Neuronal stem cell (in vitro differentiated cells): Measurements from ENCODE around the gene HNRNPK.

Source experiments
- DNase-seq: peaks from one replicate; pipeline ENCODE4 v3.0.0-alpha.2; 2013; ENCODE audit warnings: low spot score
- H2AFZ ChIP-seq: one replicate; pipeline ENCODE4 v1.6.1; 2013; ENCODE audit warnings: mild to moderate bottlenecking, low read length, inconsistent platforms
- H2AK5ac ChIP-seq: 2 replicates; pipeline ENCODE4 v1.6.1; 2013; ENCODE audit warnings: low read depth, mild to moderate bottlenecking, inconsistent platforms, low read length, moderate library complexity, mixed read lengths
- H2BK120ac ChIP-seq: 2 replicates; pipeline ENCODE4 v1.6.1; 2013; ENCODE audit warnings: low read depth, mild to moderate bottlenecking, inconsistent platforms, low read length, moderate library complexity, mixed read lengths
- H2BK12ac ChIP-seq: one replicate; pipeline ENCODE4 v1.6.1; 2013; ENCODE audit warnings: low read length, inconsistent platforms
- H2BK15ac ChIP-seq: 2 replicates; pipeline ENCODE4 v1.6.1; 2013; ENCODE audit warnings: mild to moderate bottlenecking, low read length, inconsistent platforms, mixed read lengths
- H2BK5ac ChIP-seq: one replicate; pipeline ENCODE4 v1.6.1; 2013; ENCODE audit warnings: inconsistent platforms, mild to moderate bottlenecking, low read length, moderate library complexity
- H3K14ac ChIP-seq: one replicate; pipeline ENCODE4 v1.6.1; 2013; ENCODE audit warnings: low read length, inconsistent platforms
- H3K18ac ChIP-seq: 2 replicates; pipeline ENCODE4 v1.6.1; 2013; ENCODE audit warnings: low read length, inconsistent platforms
- H3K23ac ChIP-seq: 2 replicates; pipeline ENCODE4 v1.6.1; 2013; ENCODE audit warnings: low read depth, mild to moderate bottlenecking, mixed read lengths, low read length, inconsistent platforms; ENCODE audit not compliant: poor library complexity
- H3K27ac ChIP-seq: replicated peaks from 3 replicates; pipeline ENCODE4 v1.5.1; 2013; ENCODE audit warnings: low read length, inconsistent platforms
- H3K27me3 ChIP-seq, 3 experiments: 2 replicates each; pipeline ENCODE4 v1.6.1; 2013; ENCODE audit warnings: low read length in 3 of 3, mild to moderate bottlenecking in 2 of 3, inconsistent platforms in 1 of 3, low read depth in 1 of 3, mixed read lengths in 1 of 3, moderate library complexity in 1 of 3; ENCODE audit not compliant: control insufficient read depth in 3 of 3, insufficient read depth in 3 of 3
- H3K36me3 ChIP-seq, 2 donors: replicated peaks in 1 of 2; 2 replicates each; pipeline ENCODE4 v1.6.1; 2013; ENCODE audit warnings: low read length in 2 of 2; ENCODE audit not compliant: control insufficient read depth in 2 of 2, insufficient read depth in 2 of 2
- H3K4ac ChIP-seq: 2 replicates; pipeline ENCODE4 v1.6.1; 2013; ENCODE audit warnings: inconsistent platforms, mild to moderate bottlenecking, low read length, moderate library complexity
- H3K4me1 ChIP-seq, 2 donors: 1 replicate in 1 of 2; 2 replicates in 1 of 2; pipeline ENCODE4 v1.6.1; 2013; ENCODE audit warnings: low read length in 2 of 2, low read depth in 1 of 2; ENCODE audit not compliant: control insufficient read depth in 2 of 2, insufficient read depth in 1 of 2
- H3K4me2 ChIP-seq: one replicate; pipeline ENCODE4 v1.6.1; 2013; ENCODE audit warnings: mild to moderate bottlenecking, low read length, inconsistent platforms; ENCODE audit not compliant: insufficient read depth, poor library complexity, severe bottlenecking
- H3K4me3 ChIP-seq, 2 donors: 2 replicates each; pipeline ENCODE4 v1.5.1; 2013; ENCODE audit warnings: low read length in 2 of 2, mild to moderate bottlenecking in 2 of 2, inconsistent platforms in 1 of 2, moderate library complexity in 1 of 2
- H3K79me1 ChIP-seq: one replicate; pipeline ENCODE4 v1.6.1; 2013; ENCODE audit warnings: low read depth, mild to moderate bottlenecking, inconsistent platforms, low read length, moderate library complexity
- H3K9ac ChIP-seq: one replicate; pipeline ENCODE4 v1.6.1; 2013; ENCODE audit warnings: mild to moderate bottlenecking, low read depth, low read length, inconsistent platforms; ENCODE audit not compliant: poor library complexity
- H3K9me3 ChIP-seq, 2 donors: replicated peaks in 1 of 2; 2 replicates each; pipeline versions ENCODE3 to v1.6.1; 2013; ENCODE audit warnings: low read length in 2 of 2, mild to moderate bottlenecking in 2 of 2, inconsistent platforms in 1 of 2, low read depth in 1 of 2, mixed read lengths in 1 of 2, moderate library complexity in 1 of 2; ENCODE audit not compliant: control insufficient read depth in 2 of 2, insufficient read depth in 1 of 2
- H4K8ac ChIP-seq: one replicate; pipeline ENCODE4 v1.6.1; 2013; ENCODE audit warnings: low read depth, mild to moderate bottlenecking, inconsistent platforms, low read length, moderate library complexity
- H4K91ac ChIP-seq: one replicate; pipeline ENCODE4 v1.6.1; 2013; ENCODE audit warnings: low read length, low read depth, mild to moderate bottlenecking, inconsistent platforms; ENCODE audit not compliant: poor library complexity
- WGBS, 2 donors: extraction: QIAGEN DNeasy Blood & Tissue Kit; methylation state at CpG; one replicate each; pipeline ENCODE4 v1.1.7; 2013; ENCODE audit warnings: missing lambda C conversion rate in 2 of 2, mixed read lengths in 1 of 2; ENCODE audit not compliant: insufficient read length in 2 of 2, insufficient replicate concordance in 1 of 2; ENCODE audit errors: extremely low coverage in 2 of 2; 5-methylcytosine and 5-hydroxymethylcytosine counted together

Gene HNRNPK

DNA sequence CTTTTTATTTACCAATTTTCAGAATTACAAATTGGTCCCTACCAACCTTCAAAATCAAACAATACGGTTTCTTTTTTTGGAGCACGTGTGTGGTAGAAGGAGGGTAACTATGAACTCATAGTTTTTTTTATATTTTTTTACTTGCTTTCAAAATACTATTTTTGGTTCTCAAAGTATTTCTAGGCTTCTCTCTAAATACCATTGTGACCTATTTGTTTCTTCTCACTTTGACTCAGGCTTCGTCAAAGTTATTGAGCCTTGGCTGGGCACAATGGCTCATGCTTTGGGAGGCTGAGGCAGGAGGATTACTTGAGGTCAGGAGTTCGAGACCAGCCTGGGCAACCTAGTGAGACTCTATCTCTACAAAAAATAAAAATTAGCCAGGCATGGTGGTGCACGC, 47.2 kb downstream of the HNRNPK start:
- H2BK120ac ChIP-seq: no peak overlapping the region
- no peak overlapping the region for H4K8ac ChIP-seq
- no peaks in the 10 kb centered on the region for H3K36me3 ChIP-seq
- no peak overlapping the region for H2BK15ac ChIP-seq
- no peak overlapping the region for H2BK5ac ChIP-seq
- H4K91ac ChIP-seq: no peak overlapping the region
- H2AK5ac ChIP-seq: no peak overlapping the region
- no peak overlapping the region for H3K4me2 ChIP-seq
- no peak overlapping the region for H3K9ac ChIP-seq
- no peak overlapping the region for H3K14ac ChIP-seq
- no peaks in the 10 kb centered on the region for H3K9me3 ChIP-seq
- no peak for DNase-seq
- no CpG with 5 or more reads among the region's 5 CpGs for WGBS, 2 donors
- no peaks in the 10 kb centered on the region for H3K27me3 ChIP-seq
- H3K27ac ChIP-seq: no peak overlapping the region
- H3K4me3 ChIP-seq: no peak overlapping the region
- H2BK12ac ChIP-seq: no peak overlapping the region
- no peak overlapping the region for H2AFZ ChIP-seq
- H3K18ac ChIP-seq: no peak overlapping the region
- no peaks in the 10 kb centered on the region for H3K79me1 ChIP-seq
- no peak overlapping the region for H3K23ac ChIP-seq
- H3K4ac ChIP-seq: no peak overlapping the region
- H3K4me1 ChIP-seq: peaks cover 2 to 7% of the 10 kb centered on the region in 2 donors

- no peak overlapping the region for H3K4me3 ChIP-seq
- H3K36me3 ChIP-seq: no peaks in the 10 kb centered on the region
- no peak overlapping the region for H4K8ac ChIP-seq
- H3K4me2 ChIP-seq: no peak overlapping the region
- H3K18ac ChIP-seq: no peak overlapping the region
- no peak overlapping the region for H2BK120ac ChIP-seq
- H3K27me3 ChIP-seq: no peaks in the 10 kb centered on the region
- H3K4me1 ChIP-seq: peaks cover 2 to 7% of the 10 kb centered on the region in 2 donors
- no peak overlapping the region for H3K27ac ChIP-seq
- H3K14ac ChIP-seq: no peak overlapping the region
- no peak overlapping the region for H4K91ac ChIP-seq
- no peak overlapping the region for H2AK5ac ChIP-seq
- no peak overlapping the region for H2BK12ac ChIP-seq
- no CpG with 5 or more reads among the region's 2 CpGs for WGBS, 2 donors
- no peak overlapping the region for H2AFZ ChIP-seq
- no peak overlapping the region for H3K9ac ChIP-seq
- H3K79me1 ChIP-seq: no peaks in the 10 kb centered on the region
- H2BK15ac ChIP-seq: no peak overlapping the region
- no peak overlapping the region for H2BK5ac ChIP-seq
- H3K9me3 ChIP-seq: no peaks in the 10 kb centered on the region
- DNase-seq: no peak
- no peak overlapping the region for H3K4ac ChIP-seq
- no peak overlapping the region for H3K23ac ChIP-seq
Observed at GRCh38 chr9:83932011-83932410, 48.0 kb downstream of the HNRNPK start.

DNA sequence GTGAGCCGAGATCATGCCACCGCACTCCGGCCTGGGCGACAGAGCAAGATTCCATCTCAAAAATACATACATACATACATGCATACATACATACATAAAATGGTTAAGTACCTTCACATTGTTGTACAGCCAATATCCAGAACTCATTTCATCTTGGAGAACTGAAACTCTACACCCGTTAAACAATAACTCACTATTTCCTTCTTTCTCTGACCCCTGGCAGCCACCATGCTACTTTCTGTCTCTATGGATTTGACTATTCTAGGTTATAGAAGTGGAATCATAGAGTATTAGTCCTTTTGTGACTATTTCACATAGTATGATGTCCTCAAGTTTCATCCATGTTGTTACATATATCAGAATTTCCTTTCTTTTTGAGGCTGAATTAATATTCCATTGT, 49.1 kb downstream of the HNRNPK start:
- Histone ChIP-seq H3K36me3 (no peaks in the 10 kb centered on the region), H3K27ac (no peak overlapping the region), H2AFZ (no peak overlapping the region), H2BK15ac (no peak overlapping the region), H3K4me1 (peaks cover 2 to 7% of the 10 kb centered on the region in 2 donors), H3K79me1 (no peaks in the 10 kb centered on the region), H3K4me2 (no peak overlapping the region), H3K4me3 (no peak overlapping the region), H3K27me3 (no peaks in the 10 kb centered on the region), H2BK5ac (no peak overlapping the region), H2AK5ac (no peak overlapping the region), H3K9me3 (no peaks in the 10 kb centered on the region), H2BK120ac (no peak overlapping the region), H2BK12ac (no peak overlapping the region), H3K18ac (no peak overlapping the region), H3K4ac (no peak overlapping the region), H3K9ac (no peak overlapping the region), H3K23ac (no peak overlapping the region), H3K14ac (no peak overlapping the region), H4K8ac (no peak overlapping the region), H4K91ac (no peak overlapping the region)
- no peak for DNase-seq
- no CpG with 5 or more reads among the region's 5 CpGs for WGBS, 2 donors

DNA sequence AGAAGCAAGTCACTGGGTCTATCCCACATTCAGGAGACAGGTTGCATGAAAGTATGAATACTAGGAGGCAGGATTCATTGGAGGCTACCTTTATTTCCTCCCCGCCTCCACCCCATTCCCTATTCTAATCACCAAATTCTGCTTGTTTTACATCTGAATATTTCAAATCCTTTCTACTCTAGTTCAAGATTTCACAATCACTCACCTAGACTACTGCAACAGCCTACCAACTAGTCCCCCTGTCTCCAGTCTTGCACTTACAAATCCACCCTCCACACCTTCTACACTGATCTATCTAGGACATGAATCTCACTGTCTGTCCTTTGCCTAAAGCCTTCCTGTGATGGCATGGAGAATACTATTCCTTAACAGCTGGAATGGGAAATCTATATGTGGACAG, 52.4 kb downstream of the HNRNPK start:
- Histone ChIP-seq H3K4me1 (no peaks in the 10 kb centered on the region), H3K14ac (no peak overlapping the region), H3K4ac (no peak overlapping the region), H2AFZ (no peak overlapping the region), H3K27me3 (no peaks in the 10 kb centered on the region), H3K23ac (no peak overlapping the region), H3K4me3 (no peak overlapping the region), H2AK5ac (no peak overlapping the region), H3K79me1 (no peaks in the 10 kb centered on the region), H2BK15ac (no peak overlapping the region), H3K9me3 (no peaks in the 10 kb centered on the region), H4K91ac (no peak overlapping the region), H4K8ac (no peak overlapping the region), H3K9ac (no peak overlapping the region), H2BK120ac (no peak overlapping the region), H3K18ac (no peak overlapping the region), H2BK12ac (no peak overlapping the region), H3K4me2 (no peak overlapping the region), H3K27ac (no peak overlapping the region), H2BK5ac (no peak overlapping the region), H3K36me3 (no peaks in the 10 kb centered on the region)
- 100% methylated on average over 1 of the region's 1 CpG; no CpG with 5 or more reads in 1 of the 2 donors for WGBS, 2 donors
- no peak for DNase-seq
